GM19395 (cell line): ENCODE results near the gene SIX3.

ENCODE experiments used
- ATAC-seq: cut with Tn5 transposase; IDR thresholded peaks from one replicate; pipeline ENCODE4 v1.9.1; 2021; ENCODE audit warnings: mild to moderate bottlenecking, moderate library complexity; ENCODE audit not compliant: unreplicated experiment

SIX3 gene

GRCh38 chr2:44942304-44943030 lies 965 bp downstream of the SIX3 start:
- no peak for ATAC-seq

- no peak for ATAC-seq
Observed at GRCh38 chr2:44943031-44943692, 1.7 kb downstream of the SIX3 start.

DNA sequence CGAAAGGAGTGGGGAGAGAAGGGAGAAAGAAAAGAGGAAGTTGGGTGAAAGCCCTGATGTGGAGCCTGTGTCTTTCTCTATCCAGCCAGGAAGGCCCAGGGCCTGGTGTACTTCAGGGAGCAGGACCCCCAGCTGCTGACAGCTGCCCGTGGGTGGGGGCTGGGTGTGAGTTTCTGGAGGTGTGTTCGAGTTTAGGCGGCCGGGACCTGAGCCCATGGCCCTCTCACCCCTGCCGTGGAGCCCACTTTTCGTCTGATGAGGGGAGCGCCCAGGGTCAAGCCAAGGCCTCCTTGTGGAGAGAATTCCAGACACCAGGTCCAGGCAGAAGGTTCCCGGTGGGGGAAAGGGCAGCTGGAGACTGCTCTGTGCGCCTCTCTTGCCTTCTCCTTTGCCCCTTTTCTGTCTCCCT lies 2.2 kb downstream of the SIX3 start:
- no peak for ATAC-seq

DNA sequence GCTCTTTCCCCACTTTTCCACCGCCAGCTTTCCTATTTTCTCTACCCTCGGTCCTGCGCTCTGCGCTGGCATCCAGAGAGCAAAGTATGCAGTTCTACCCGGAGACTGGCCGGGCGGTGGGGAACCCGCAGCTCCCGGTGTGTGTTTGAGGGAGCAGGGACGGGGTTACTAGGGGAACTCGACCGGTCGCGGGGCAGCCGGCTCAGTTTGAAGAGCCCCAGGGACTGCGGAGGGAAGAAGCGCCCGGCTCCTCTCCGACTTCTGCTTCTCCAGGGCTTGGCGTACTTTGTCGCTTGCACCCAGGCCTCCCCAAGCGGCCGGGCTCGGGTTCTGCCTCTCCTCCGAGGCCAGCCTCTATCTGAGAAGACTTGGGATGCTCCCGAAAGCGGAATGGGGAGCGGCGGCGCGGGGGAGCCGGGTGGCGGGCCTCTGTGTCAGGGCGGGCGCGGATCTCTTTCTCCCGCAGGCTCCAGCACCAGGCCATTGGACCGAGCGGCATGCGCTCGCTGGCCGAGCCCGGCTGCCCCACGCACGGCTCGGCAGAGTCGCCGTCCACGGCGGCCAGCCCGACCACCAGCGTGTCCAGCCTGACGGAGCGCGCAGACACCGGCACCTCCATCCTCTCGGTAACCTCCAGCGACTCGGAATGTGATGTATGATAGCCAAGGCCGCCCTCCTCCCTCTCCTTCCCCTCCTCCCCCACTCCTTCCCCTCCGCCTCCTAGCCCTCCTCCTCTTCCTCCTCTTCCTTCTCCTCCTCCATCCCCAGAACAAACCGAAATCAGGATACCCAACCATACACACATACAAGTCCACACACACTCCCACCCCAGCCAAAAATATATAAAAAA lies 2.8 kb downstream of the SIX3 start:
- ATAC-seq, result no peak

- ATAC-seq, result no peak
Observed at GRCh38 chr2:44944952-44945612, 3.6 kb downstream of the SIX3 start.

GRCh38 chr2:44945676-44946371 lies 4.3 kb downstream of the SIX3 start:
- ATAC-seq, result no peak

DNA sequence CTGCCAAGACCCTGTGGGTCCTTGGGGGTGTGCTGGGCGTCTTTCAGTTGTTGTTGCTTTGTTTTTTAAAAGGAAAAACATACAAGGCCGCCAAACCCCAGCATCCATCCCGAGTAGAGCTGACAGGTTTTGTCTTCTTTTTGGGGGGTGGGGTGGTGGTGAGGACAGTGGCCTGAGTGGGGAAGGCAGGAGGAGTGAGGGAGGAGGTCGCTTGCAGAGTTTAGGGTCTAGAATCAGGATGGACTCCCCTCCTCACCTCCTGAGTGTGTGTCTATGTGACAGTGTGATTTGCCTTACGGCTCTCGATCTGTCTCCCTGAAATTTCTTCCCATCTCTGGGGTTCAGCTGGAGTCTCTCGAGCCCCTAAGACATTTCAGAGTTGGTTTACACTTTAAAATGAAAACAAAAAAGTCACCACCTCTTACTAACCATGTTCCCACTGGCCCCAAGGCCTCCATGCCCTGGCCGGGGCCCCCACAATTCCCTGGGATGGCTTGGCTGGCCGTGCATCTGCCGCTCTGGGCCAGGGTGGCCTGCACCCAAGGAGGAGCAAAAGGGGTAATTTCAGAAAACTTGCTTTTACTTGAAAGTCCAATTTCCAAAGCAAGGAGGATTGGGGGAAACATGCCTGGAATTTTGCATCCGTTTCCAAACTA lies 5.0 kb downstream of the SIX3 start:
- ATAC-seq, result no peak

GRCh38 chr2:44947028-44947375 lies 5.5 kb downstream of the SIX3 start:
- no peak for ATAC-seq

GRCh38 chr2:44948565-44949328 lies 7.2 kb downstream of the SIX3 start:
- ATAC-seq, result no peak

DNA sequence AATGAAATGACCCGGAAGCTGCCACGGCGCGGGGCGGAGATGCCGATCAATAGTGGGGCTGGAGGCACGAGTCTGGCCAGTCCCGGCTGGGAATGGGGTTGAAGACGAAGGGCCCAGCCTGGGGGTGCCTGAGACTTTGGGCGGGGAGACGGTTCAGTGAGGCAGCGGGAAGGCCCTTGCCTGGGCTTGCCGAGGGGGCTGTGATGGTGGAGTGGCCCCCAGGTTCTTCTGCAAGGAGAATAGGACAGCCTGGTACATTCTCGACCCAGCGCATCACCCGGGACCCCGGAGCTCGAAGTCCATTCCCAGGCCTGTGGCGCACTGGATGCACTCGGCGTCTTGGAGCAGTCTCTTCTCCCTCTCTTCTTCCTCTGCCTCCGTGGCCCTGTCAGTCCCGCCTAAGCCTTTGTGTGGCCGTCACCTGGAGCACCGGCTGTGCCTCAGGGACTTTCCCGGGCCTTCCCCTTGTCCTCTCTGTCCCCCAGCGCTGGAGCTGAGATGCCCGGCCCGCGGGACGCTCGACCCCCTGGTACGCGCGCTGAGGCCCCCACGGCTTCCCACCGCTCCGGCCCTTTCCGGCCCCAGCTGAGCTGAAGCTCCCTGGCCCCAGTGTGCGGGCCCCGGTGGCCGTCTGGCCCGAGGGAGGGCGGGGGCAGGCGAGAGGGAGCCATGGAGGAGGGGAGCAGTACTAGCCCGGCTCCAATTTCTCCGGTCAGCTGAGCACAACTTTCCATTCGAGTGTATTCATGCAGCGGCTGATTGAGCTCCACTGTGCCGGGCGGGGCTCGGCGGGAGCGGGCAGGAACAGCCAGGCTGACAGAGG lies 8.0 kb downstream of the SIX3 start:
- ATAC-seq, result no peak

DNA sequence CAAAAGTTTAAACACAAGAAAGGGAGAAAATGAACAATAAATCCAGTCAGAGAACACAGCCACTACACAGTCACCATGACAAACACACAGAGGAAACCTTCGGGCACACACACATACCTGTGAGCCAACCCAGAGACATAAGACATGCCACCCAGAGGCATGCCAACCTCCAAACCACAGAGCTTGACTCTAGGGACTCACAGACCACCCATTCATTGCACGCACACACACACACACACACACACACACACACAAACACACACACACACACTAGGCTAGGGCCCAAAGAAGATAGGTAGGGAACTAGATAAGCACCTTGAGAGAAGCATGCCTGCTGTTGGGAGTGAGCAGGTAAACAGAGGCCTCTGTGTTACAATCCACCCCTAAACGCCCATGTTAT lies 9.1 kb downstream of the SIX3 start:
- ATAC-seq, result no peak

DNA sequence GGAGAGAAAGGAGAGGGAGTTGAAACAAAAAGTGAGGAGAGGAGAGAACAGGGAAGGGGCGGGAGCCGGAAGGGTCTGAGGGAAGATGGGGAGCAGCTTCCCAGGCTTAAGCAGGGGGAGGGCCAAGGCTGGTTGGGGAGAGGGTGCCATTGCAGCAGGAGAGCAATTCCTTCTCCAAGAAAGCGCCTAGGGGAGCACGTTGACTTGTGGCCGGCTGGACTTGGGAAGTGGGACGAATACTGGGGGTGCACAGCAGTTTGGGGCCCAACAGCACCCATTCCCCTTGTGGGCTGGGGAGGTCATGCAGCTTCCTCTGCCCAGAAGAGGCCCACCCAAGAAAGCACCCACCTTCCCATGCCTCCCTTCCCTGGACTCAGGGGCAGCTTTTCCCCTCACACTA lies 9.6 kb downstream of the SIX3 start:
- ATAC-seq, result no peak

- ATAC-seq, result no peak
Observed at GRCh38 chr2:44951714-44952113, 10.2 kb downstream of the SIX3 start.

DNA sequence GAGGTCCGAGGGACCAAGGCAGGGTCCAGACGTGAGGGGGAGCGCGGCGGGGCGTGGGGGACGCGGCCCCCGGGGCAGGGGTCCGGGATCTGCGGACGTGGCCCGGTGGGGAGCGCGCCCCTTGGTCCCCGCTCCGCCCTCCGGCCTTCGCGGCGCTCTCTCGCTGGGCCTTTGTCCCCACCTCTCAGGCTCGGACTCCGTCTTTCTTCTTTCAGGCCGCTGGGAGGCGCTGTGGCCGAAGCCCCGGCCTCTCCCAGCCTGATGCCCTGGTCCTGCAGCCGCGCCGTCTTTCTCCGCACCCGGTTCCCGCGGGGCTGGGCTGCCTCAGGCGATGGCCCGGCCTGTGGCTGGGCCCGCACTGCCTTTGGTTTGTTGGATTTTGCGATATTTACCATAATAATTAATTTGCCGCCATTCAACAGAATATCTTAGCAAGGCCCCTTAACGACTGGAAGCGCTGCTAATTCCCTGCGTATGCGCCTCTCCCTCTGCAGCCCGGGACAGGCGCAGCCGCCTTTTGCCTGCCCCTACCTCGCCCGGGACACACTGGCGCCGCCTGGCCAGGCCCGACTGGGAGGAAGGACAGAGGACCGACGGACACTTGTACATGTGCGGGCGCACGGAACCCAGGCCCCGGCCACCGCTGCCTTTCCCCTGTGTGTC lies 10.8 kb downstream of the SIX3 start:
- no peak for ATAC-seq

DNA sequence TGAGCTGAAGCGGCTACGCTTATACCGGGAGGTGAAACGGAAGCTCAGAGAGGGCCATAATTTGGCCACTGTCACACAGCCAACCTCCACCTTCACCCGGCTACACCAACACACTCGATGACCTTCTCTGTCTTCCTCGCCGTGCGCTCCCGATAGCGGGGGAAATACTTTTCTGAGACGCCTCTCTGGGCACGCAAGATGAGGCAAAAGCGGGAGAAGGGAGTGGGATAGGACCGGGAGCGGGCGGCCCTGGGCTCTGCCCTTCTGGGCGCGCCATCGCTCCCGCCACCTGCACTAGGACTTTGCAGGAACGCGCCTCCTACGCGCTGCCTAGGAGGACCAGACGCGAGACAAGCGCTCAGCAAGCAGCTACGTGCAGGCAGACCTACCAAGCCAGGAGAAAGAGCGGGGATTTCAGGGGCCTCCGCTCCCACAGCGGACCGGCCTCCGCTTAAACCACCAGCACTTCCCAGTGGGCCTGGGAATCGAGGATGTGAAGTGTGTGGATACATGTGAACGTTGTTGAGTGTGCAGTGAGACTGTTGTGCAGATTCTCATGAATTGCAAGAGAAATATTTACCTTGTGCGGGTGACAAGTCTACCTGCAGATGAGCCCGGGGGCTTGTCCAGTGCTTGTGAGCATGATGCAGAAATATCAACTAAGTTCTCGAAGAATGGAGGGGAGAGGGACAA lies 11.4 kb downstream of the SIX3 start:
- ATAC-seq, result no peak

GRCh38 chr2:44953499-44953883 lies 12.0 kb downstream of the SIX3 start:
- ATAC-seq, result no peak

GRCh38 chr2:44954447-44954888 lies 13.0 kb downstream of the SIX3 start:
- no peak for ATAC-seq
